Measurements from ENCODE around the gene RNF41. TPM values are rescaled to one million over a fixed set of nuclear protein-coding genes. Genes with fewer than 3 reads are reported as not detected.
"Not testable (repeated sequence)": the region's sequence is repeated elsewhere in the genome, so short reads cannot be mapped to it uniquely, and the experiment has no call there.

The RNF41 gene
- total RNA-seq (10 to 100 TPM; 63.7 to 70.2 TPM), polyA plus RNA-seq (ENCODE audit: insufficient read depth, low read depth, low replicate concordance) (49.3 TPM)
- long read RNA-seq, donor 1, full-length matches to known transcripts, result 6 of 53 reads
- long read RNA-seq, donor 1, partial matches to known transcripts, result 28 of 53 reads
- long read RNA-seq, donor 1, other reads (novel, unspliced or antisense), result 19 of 53 reads
- long read RNA-seq, donor 2, full-length matches to known transcripts, result 8 of 8 reads
- long read RNA-seq, donor 2, partial matches to known transcripts, result 0 of 8 reads
- long read RNA-seq, donor 2, other reads (novel, unspliced or antisense), result 0 of 8 reads

GRCh38 chr12:56221757-56222530 is at the start of gene RNF41:
Gene RNF41 (minus strand): TSS chr12:56221922. CDS start chr12:56214047, 7,875 bp downstream.
- DNase-seq, result peak; percentile 98
- peak in 1 of 3 experiments; percentile 14 for TF ChIP-seq CTCF (IDR thresholded peaks at IDR 0.05)
- peak; percentile 93 for TF ChIP-seq POLR2A (IDR thresholded peaks at IDR 0.05)
- H3K27me3 ChIP-seq, result no peaks in the 10 kb centered on the region
- no peaks in the 10 kb centered on the region for H3K36me3 ChIP-seq (ENCODE audit: low read depth, missing control alignments)
- peaks cover 37% of the 10 kb centered on the region for H3K4me1 ChIP-seq
- peak within 1 kb of the TSS; percentile 65 to 95 for H3K4me3 ChIP-seq
- peak within 1 kb of the TSS; percentile 89 to 98 for H3K27ac ChIP-seq
- H3K9me3 ChIP-seq, result no peaks in the 10 kb centered on the region
- 0 to 1% methylated on average over 25 to 42 of the region's 42 CpGs for WGBS, 2 donors
- intact Hi-C loops (cut with DNase I; ENCODE audit: low total_unique reads), result no loop called here

- Histone ChIP-seq H3K4me3 (no peak overlapping the region), H3K27me3 (no peaks in the 10 kb centered on the region), H3K4me1 (peaks cover 26% of the 10 kb centered on the region), H3K9me3 (no peaks in the 10 kb centered on the region), H3K27ac (peak overlapping the region in 1 of 2 donors; percentile 17), H3K36me3 (ENCODE audit: low read depth, missing control alignments) (no peaks in the 10 kb centered on the region)
- intact Hi-C loops (cut with DNase I; ENCODE audit: low total_unique reads), result no loop called here
- TF ChIP-seq POLR2A (IDR thresholded peaks at IDR 0.05), result no peak
- TF ChIP-seq CTCF (IDR thresholded peaks at IDR 0.05), result peak in 2 of 3 experiments; percentile 21 to 22
- DNase-seq, result peak; percentile 27
- WGBS, 2 donors, result 14 to 45% methylated on average over 1 of the region's 1 CpG
These were observed 49.3 kb upstream of the RNF41 start for GRCh38 chr12:56271031-56271430.

- peak overlapping the region; percentile 72 to 76 for H3K4me3 ChIP-seq
- intact Hi-C loops (cut with DNase I; ENCODE audit: low total_unique reads), result no loop called here
- no peaks in the 10 kb centered on the region for H3K36me3 ChIP-seq (ENCODE audit: low read depth, missing control alignments)
- H3K9me3 ChIP-seq, result no peaks in the 10 kb centered on the region
- 12 to 19% methylated on average over 17 to 21 of the region's 21 CpGs for WGBS, 2 donors
- DNase-seq, result peak; percentile 48
- H3K27me3 ChIP-seq, result no peaks in the 10 kb centered on the region
- H3K27ac ChIP-seq, result peak overlapping the region; percentile 91
- peaks cover 26% of the 10 kb centered on the region for H3K4me1 ChIP-seq
- TF ChIP-seq CTCF (IDR thresholded peaks at IDR 0.05), result no peak
- TF ChIP-seq POLR2A (IDR thresholded peaks at IDR 0.05), result no peak
These were observed 45.8 kb upstream of the RNF41 start for GRCh38 chr12:56267443-56268071.

- H3K4me1 ChIP-seq, result peaks cover 26% of the 10 kb centered on the region
- H3K4me3 ChIP-seq, result peak within 1 kb of the TSS; percentile 72 to 76
- TF ChIP-seq CTCF (IDR thresholded peaks at IDR 0.05), result peak; percentile 59 to 73 (median 63)
- no peak for TF ChIP-seq POLR2A (IDR thresholded peaks at IDR 0.05)
- H3K27me3 ChIP-seq, result no peaks in the 10 kb centered on the region
- peak; percentile 96 for DNase-seq
- 0% methylated on average over 7 to 67 of the region's 68 CpGs for WGBS, 2 donors
- H3K27ac ChIP-seq, result peak within 1 kb of the TSS; percentile 91
- H3K36me3 ChIP-seq (ENCODE audit: low read depth, missing control alignments), result no peaks in the 10 kb centered on the region
- intact Hi-C loops (cut with DNase I; ENCODE audit: low total_unique reads), result no loop called here
- no peaks in the 10 kb centered on the region for H3K9me3 ChIP-seq
These were observed 45.1 kb upstream of the RNF41 start, which contains the start of gene COQ10A for GRCh38 chr12:56266693-56267442. Gene COQ10A (plus strand): TSS chr12:56266942. CDS start chr12:56267119, 177 bp downstream.

GRCh38 chr12:56266068-56266692 is 44.5 kb upstream of the RNF41 start:
- 47 to 49% methylated on average over 16 of the region's 16 CpGs for WGBS, 2 donors
- H3K27ac ChIP-seq, result peak overlapping the region; percentile 91
- peaks cover 20% of the 10 kb centered on the region for H3K4me1 ChIP-seq
- H3K36me3 ChIP-seq (ENCODE audit: low read depth, missing control alignments); intact Hi-C loops (cut with DNase I; ENCODE audit: low total_unique reads); H3K9me3 ChIP-seq; DNase-seq; H3K27me3 ChIP-seq: not testable (repeated sequence)
- H3K4me3 ChIP-seq, result peak overlapping the region; percentile 72 to 76

GRCh38 chr12:56262955-56263354 is 41.2 kb upstream of the RNF41 start:
- 90 to 91% methylated on average over 7 of the region's 7 CpGs for WGBS, 2 donors
- H3K9me3 ChIP-seq; H3K4me3 ChIP-seq; H3K4me1 ChIP-seq; H3K27me3 ChIP-seq; intact Hi-C loops (cut with DNase I; ENCODE audit: low total_unique reads); H3K27ac ChIP-seq; H3K36me3 ChIP-seq (ENCODE audit: low read depth, missing control alignments); DNase-seq: not testable (repeated sequence)

Measured in testis (tissue), 5 donors.